Peyer's patch (tissue), 4 donors: ENCODE measurements around the gene FARS2.

Experiments used
- CTCF ChIP-seq, 6 experiments: fragments of 450-650 bp in 4 of 6; fragments of 200-600 bp in 2 of 6; sonication (generic) in 1 of 6; IDR thresholded peaks; one replicate each; pipeline ENCODE4 v1.5.1; 2017 to 2019; ENCODE audit warnings: antibody characterized with exemption in 6 of 6, mild to moderate bottlenecking in 3 of 6, moderate library complexity in 1 of 6
- POLR2A ChIP-seq, 2 donors: fragments of 450-650 bp; IDR thresholded peaks; one replicate each; pipeline ENCODE4 v1.5.1; 2017; ENCODE audit warnings: antibody characterized with exemption in 2 of 2, mild to moderate bottlenecking in 2 of 2, moderate library complexity in 2 of 2

- no peak for TF ChIP-seq CTCF (IDR thresholded peaks at IDR 0.05)
- no peak for TF ChIP-seq POLR2A (IDR thresholded peaks at IDR 0.05)
Measured at GRCh38 chr6:5763407-5763806, 502.1 kb downstream of the FARS2 start.
